Activated CD4-positive, alpha-beta T cell treated with anti-CD3 and anti-CD28 coated beads, Interleukin-2, amount 10 ng/mL, durations not matched to agents 24 days and 14 days (primary cell): Measurements from ENCODE around the gene CTU2. TPM values are rescaled to one million over a fixed set of nuclear protein-coding genes. Genes with fewer than 3 reads are reported as not detected.

Experiments
- DNase-seq: peaks from one replicate; pipeline ENCODE4 v3.0.0; 2022
- H3K27ac Mint-ChIP-seq: one replicate; pipeline ENCODE4 v1.8.0; 2022; ENCODE audit warnings: mild to moderate bottlenecking, mixed read lengths
- H3K27me3 Mint-ChIP-seq: one replicate; pipeline ENCODE4 v1.8.0; 2022; ENCODE audit warnings: mixed read lengths
- H3K36me3 Mint-ChIP-seq: one replicate; pipeline ENCODE4 v1.8.0; 2022; ENCODE audit warnings: low read depth, mild to moderate bottlenecking, mixed read lengths
- H3K4me1 Mint-ChIP-seq: one replicate; pipeline ENCODE4 v1.8.0; 2021; ENCODE audit warnings: mixed read lengths
- H3K4me3 Mint-ChIP-seq: one replicate; pipeline ENCODE4 v1.8.0; 2022; ENCODE audit warnings: mild to moderate bottlenecking, moderate library complexity, mixed read lengths
- H3K9me3 Mint-ChIP-seq: one replicate; pipeline ENCODE4 v1.8.0; 2021; ENCODE audit warnings: mixed read lengths
- intact Hi-C: fragments of 100-400 bp; cut with micrococcal nuclease; formaldehyde crosslinking; loops from one replicate; pipeline ENCODE4 v1.15.1; 2023
- total RNA-seq: library from RNA; stranded (reverse); gene quantifications from 2 replicates; pipeline ENCODE4 v1.2.3, GENCODE V29; 2022

The CTU2 gene
- total RNA-seq, 1 donor from 2014 or later, result 69.9 TPM

GRCh38 chr16:88719267-88719932 lies 13.1 kb downstream of the CTU2 start:
- intact Hi-C loops, result no loop called here
- Mint-ChIP-seq H3K27me3 (no peaks in the 10 kb centered on the region), H3K4me3 (no peak overlapping the region), H3K4me1 (no peaks in the 10 kb centered on the region), H3K27ac (no peak overlapping the region), H3K9me3 (no peaks in the 10 kb centered on the region), H3K36me3 (peaks cover 46% of the 10 kb centered on the region)
- no peak for DNase-seq

GRCh38 chr16:88719933-88720296 lies 13.6 kb downstream of the CTU2 start:
- Mint-ChIP-seq H3K4me1 (no peaks in the 10 kb centered on the region), H3K9me3 (no peaks in the 10 kb centered on the region), H3K4me3 (no peak overlapping the region), H3K27me3 (no peaks in the 10 kb centered on the region), H3K36me3 (peaks cover 49% of the 10 kb centered on the region), H3K27ac (no peak overlapping the region)
- intact Hi-C loops, result no loop called here
- DNase-seq, result no peak

- Mint-ChIP-seq H3K36me3 (peaks cover 50% of the 10 kb centered on the region), H3K27ac (no peak overlapping the region), H3K9me3 (no peaks in the 10 kb centered on the region), H3K4me3 (no peak overlapping the region), H3K4me1 (no peaks in the 10 kb centered on the region), H3K27me3 (no peaks in the 10 kb centered on the region)
- intact Hi-C loops, result no loop called here
- DNase-seq, result no peak
These were observed 14.2 kb downstream of the CTU2 start for GRCh38 chr16:88720396-88720970.

- intact Hi-C loops, result no loop called here
- no peak for DNase-seq
- no peaks in the 10 kb centered on the region for H3K4me1 Mint-ChIP-seq
- no peak overlapping the region for H3K27ac Mint-ChIP-seq
- H3K36me3 Mint-ChIP-seq, result peaks cover 52% of the 10 kb centered on the region
- H3K9me3 Mint-ChIP-seq, result no peaks in the 10 kb centered on the region
- no peak overlapping the region for H3K4me3 Mint-ChIP-seq
- no peaks in the 10 kb centered on the region for H3K27me3 Mint-ChIP-seq
These were observed 14.9 kb downstream of the CTU2 start for GRCh38 chr16:88721236-88721635.

- no peaks in the 10 kb centered on the region for H3K4me1 Mint-ChIP-seq
- H3K4me3 Mint-ChIP-seq, result no peak overlapping the region
- intact Hi-C loops, result no loop called here
- no peak for DNase-seq
- no peak overlapping the region for H3K27ac Mint-ChIP-seq
- H3K27me3 Mint-ChIP-seq, result no peaks in the 10 kb centered on the region
- no peaks in the 10 kb centered on the region for H3K9me3 Mint-ChIP-seq
- peaks cover 48% of the 10 kb centered on the region for H3K36me3 Mint-ChIP-seq
These were observed 15.8 kb downstream of the CTU2 start for GRCh38 chr16:88721815-88722755.

GRCh38 chr16:88722784-88723506 lies 16.6 kb downstream of the CTU2 start:
- no peaks in the 10 kb centered on the region for H3K9me3 Mint-ChIP-seq
- no peaks in the 10 kb centered on the region for H3K4me1 Mint-ChIP-seq
- intact Hi-C loops, result no loop called here
- no peak overlapping the region for H3K4me3 Mint-ChIP-seq
- H3K27me3 Mint-ChIP-seq, result no peaks in the 10 kb centered on the region
- H3K27ac Mint-ChIP-seq, result no peak overlapping the region
- DNase-seq, result no peak
- peaks cover 42% of the 10 kb centered on the region for H3K36me3 Mint-ChIP-seq

- Mint-ChIP-seq H3K4me1 (no peaks in the 10 kb centered on the region), H3K27ac (no peak overlapping the region), H3K9me3 (no peaks in the 10 kb centered on the region), H3K27me3 (no peaks in the 10 kb centered on the region), H3K4me3 (no peak overlapping the region), H3K36me3 (peaks cover 40% of the 10 kb centered on the region)
- intact Hi-C loops, result no loop called here
- no peak for DNase-seq
These were observed 17.2 kb downstream of the CTU2 start for GRCh38 chr16:88723507-88723887.

GRCh38 chr16:88723911-88724310 lies 17.6 kb downstream of the CTU2 start:
- intact Hi-C loops, result no loop called here
- H3K27ac Mint-ChIP-seq, result no peak overlapping the region

GRCh38 chr16:88724855-88725555 lies 18.7 kb downstream of the CTU2 start:
- Mint-ChIP-seq H3K36me3 (peaks cover 36% of the 10 kb centered on the region), H3K9me3 (no peaks in the 10 kb centered on the region)
- intact Hi-C loops, result no loop called here

More at GRCh38 chr16:88723911-88724310, 17.6 kb downstream of the CTU2 start:
- Mint-ChIP-seq H3K27me3 (no peaks in the 10 kb centered on the region), H3K9me3 (no peaks in the 10 kb centered on the region), H3K4me1 (no peaks in the 10 kb centered on the region), H3K36me3 (peaks cover 37% of the 10 kb centered on the region), H3K4me3 (no peak overlapping the region)
- no peak for DNase-seq

GRCh38 chr16:88725609-88726407 lies 19.5 kb downstream of the CTU2 start:
- no peak for DNase-seq
- no peak overlapping the region for H3K27ac Mint-ChIP-seq
- intact Hi-C loops, result no loop called here
- no peaks in the 10 kb centered on the region for H3K4me1 Mint-ChIP-seq
- H3K36me3 Mint-ChIP-seq, result peaks cover 35% of the 10 kb centered on the region
- H3K27me3 Mint-ChIP-seq, result no peaks in the 10 kb centered on the region
- H3K9me3 Mint-ChIP-seq, result no peaks in the 10 kb centered on the region
- H3K4me3 Mint-ChIP-seq, result no peak overlapping the region

More at GRCh38 chr16:88724855-88725555, 18.7 kb downstream of the CTU2 start:
- Mint-ChIP-seq H3K4me3 (no peak overlapping the region), H3K27me3 (no peaks in the 10 kb centered on the region), H3K27ac (no peak overlapping the region), H3K4me1 (no peaks in the 10 kb centered on the region)
- DNase-seq, result no peak

- H3K27ac Mint-ChIP-seq, result no peak overlapping the region
- peaks cover 2% of the 10 kb centered on the region for H3K4me1 Mint-ChIP-seq
- intact Hi-C loops, result no loop called here
- no peak overlapping the region for H3K4me3 Mint-ChIP-seq
- H3K27me3 Mint-ChIP-seq, result no peaks in the 10 kb centered on the region
- peaks cover 39% of the 10 kb centered on the region for H3K36me3 Mint-ChIP-seq
- no peaks in the 10 kb centered on the region for H3K9me3 Mint-ChIP-seq
- no peak for DNase-seq
These were observed 20.1 kb downstream of the CTU2 start for GRCh38 chr16:88726408-88726749.

- Mint-ChIP-seq H3K27me3 (no peaks in the 10 kb centered on the region), H3K36me3 (peaks cover 41% of the 10 kb centered on the region), H3K9me3 (no peaks in the 10 kb centered on the region), H3K4me1 (peaks cover 3% of the 10 kb centered on the region), H3K27ac (no peak overlapping the region), H3K4me3 (no peak overlapping the region)
- intact Hi-C loops, result no loop called here
- DNase-seq, result no peak
These were observed 20.7 kb downstream of the CTU2 start for GRCh38 chr16:88726981-88727380.

GRCh38 chr16:88727871-88728270 lies 21.6 kb downstream of the CTU2 start:
- H3K36me3 Mint-ChIP-seq, result peaks cover 42% of the 10 kb centered on the region

More at GRCh38 chr16:88727871-88728270, 21.6 kb downstream of the CTU2 start:
- Mint-ChIP-seq H3K4me3 (no peak overlapping the region), H3K4me1 (peaks cover 3% of the 10 kb centered on the region), H3K27ac (no peak overlapping the region), H3K27me3 (no peaks in the 10 kb centered on the region), H3K9me3 (no peaks in the 10 kb centered on the region)
- intact Hi-C loops, result no loop called here
- no peak for DNase-seq
